GM06990 (cell line): ENCODE results near the gene SPON2.

ENCODE experiments used
- DNase-seq: peaks from one replicate; pipeline ENCODE4 v3.0.0-alpha.2; 2011; ENCODE audit not compliant: insufficient read length; ENCODE audit errors: extremely low read depth
- H3K27me3 ChIP-seq: replicated peaks from 2 replicates; pipeline ENCODE4 v1.6.0; 2011; ENCODE audit warnings: low read length; ENCODE audit not compliant: control insufficient read depth, insufficient read depth
- H3K36me3 ChIP-seq: 2 replicates; pipeline ENCODE4 v1.5.1; 2011; ENCODE audit warnings: low read length; ENCODE audit not compliant: control insufficient read depth, insufficient read depth
- H3K4me3 ChIP-seq: replicated peaks from 2 replicates; pipeline ENCODE4 v1.5.1; 2011; ENCODE audit warnings: low read depth, mild to moderate bottlenecking, control low read depth, low read length
- CTCF ChIP-seq: IDR thresholded peaks from 2 replicates; pipeline ENCODE4 v1.5.1; 2011; ENCODE audit warnings: low read length, control low read depth, mild to moderate bottlenecking, inconsistent platforms; ENCODE audit not compliant: insufficient read depth, poor library complexity, severe bottlenecking

SPON2 gene

GRCh38 chr4:1174941-1175634, 2.7 kb upstream of the SPON2 start:
- H3K36me3 ChIP-seq: no peaks in the 10 kb centered on the region; the same call in none of the 2 replicates
- no peak for TF ChIP-seq CTCF
- DNase-seq: no peak
- no peak overlapping the region for H3K4me3 ChIP-seq
- no peaks in the 10 kb centered on the region; the same call in 1 of the 2 replicates for H3K27me3 ChIP-seq

- DNase-seq: no peak
- TF ChIP-seq CTCF: no peak
- Histone ChIP-seq H3K27me3 (no peaks in the 10 kb centered on the region; the same call in 1 of the 2 replicates), H3K36me3 (no peaks in the 10 kb centered on the region; the same call in 1 of the 2 replicates), H3K4me3 (no peak overlapping the region)
Measured at GRCh38 chr4:1172971-1173757, 781 bp upstream of the SPON2 start.

GRCh38 chr4:1171311-1172227, 814 bp downstream of the SPON2 start:
- H3K4me3 ChIP-seq: no peak overlapping the region
- no peak for DNase-seq
- no peaks in the 10 kb centered on the region; the same call in 1 of the 2 replicates for H3K36me3 ChIP-seq
- no peak for TF ChIP-seq CTCF
- no peaks in the 10 kb centered on the region; the same call in 1 of the 2 replicates for H3K27me3 ChIP-seq

- Histone ChIP-seq H3K36me3 (no peaks in the 10 kb centered on the region; the same call in 1 of the 2 replicates), H3K4me3 (no peak overlapping the region), H3K27me3 (no peaks in the 10 kb centered on the region; the same call in 1 of the 2 replicates)
- DNase-seq: no peak
- TF ChIP-seq CTCF: no peak
Measured at GRCh38 chr4:1170976-1171310, 1.4 kb downstream of the SPON2 start.

- TF ChIP-seq CTCF: no peak
- Histone ChIP-seq H3K36me3 (no peaks in the 10 kb centered on the region; the same call in 1 of the 2 replicates), H3K4me3 (no peak overlapping the region), H3K27me3 (no peaks in the 10 kb centered on the region; the same call in 1 of the 2 replicates)
- no peak for DNase-seq
Measured at GRCh38 chr4:1170156-1170975, 2.0 kb downstream of the SPON2 start.
